B cell (primary cell): ENCODE results near the gene CCDC106. TPM values are rescaled to one million over a fixed set of nuclear protein-coding genes. Genes with fewer than 3 reads are reported as not detected.

Experiments
- ATAC-seq: fragments of 200-7000 bp; cut with Tn5 transposase; one replicate; pipeline ENCODE4 v1.10.0; 2021; ENCODE audit warnings: low read depth, mild to moderate bottlenecking, moderate number of reproducible peaks, moderate library complexity
- CTCF ChIA-PET: fragments of 350-600 bp; sonication (Branson Sonifier 250); formaldehyde crosslinking; loops from one replicate; lab custom pipeline; 2021; ENCODE audit warnings: antibody characterized with exemption, inconsistent platforms; lab: Charles Lee
- POLR2A ChIA-PET: fragments of 350-600 bp; sonication (Branson Sonifier 250); formaldehyde crosslinking; loops from one replicate; lab custom pipeline; 2021; ENCODE audit warnings: antibody characterized with exemption; lab: Charles Lee
- DNase-seq: peaks from one replicate; pipeline ENCODE4 v3.0.0; 2013
- H2AFZ ChIP-seq: 2 replicates; pipeline ENCODE4 v1.6.1; 2012; ENCODE audit warnings: mild to moderate bottlenecking, low read depth, low read length; ENCODE audit not compliant: insufficient read depth, poor library complexity, severe bottlenecking
- H3K27ac ChIP-seq, 2 donors: 1 replicate in 1 of 2; 2 replicates in 1 of 2; pipeline ENCODE4 v1.5.1; 2012 to 2013; ENCODE audit warnings: low read length in 2 of 2, mild to moderate bottlenecking in 2 of 2, moderate library complexity in 1 of 2
- H3K27me3 ChIP-seq, 4 experiments: fragments of 200-600 bp in 1 of 4; sonication (generic) in 1 of 4; replicated peaks in 1 of 4; 1 replicate in 2 of 4; 2 replicates in 2 of 4; pipeline versions ENCODE4 v1.6.1 to v1.7.0; 2013 to 2016; ENCODE audit warnings: low read length in 3 of 4, mild to moderate bottlenecking in 2 of 4, mixed read lengths in 1 of 4, moderate library complexity in 1 of 4; ENCODE audit not compliant: insufficient read depth in 4 of 4, control insufficient read depth in 3 of 4; ENCODE audit errors: control extremely low read depth in 1 of 4
- H3K36me3 ChIP-seq, 2 experiments: replicated peaks in 1 of 2; 1 replicate in 1 of 2; 2 replicates in 1 of 2; pipeline versions ENCODE4 v1.6.1 to v1.7.1; 2013; ENCODE audit warnings: low read length in 1 of 2; ENCODE audit not compliant: insufficient read depth in 2 of 2, control insufficient read depth in 1 of 2; ENCODE audit errors: control extremely low read depth in 1 of 2, extremely low read depth in 1 of 2
- H3K4me1 ChIP-seq, 2 donors: fragments of 200-600 bp in 1 of 2; sonication (generic) in 1 of 2; 1 replicate in 1 of 2; 2 replicates in 1 of 2; pipeline versions ENCODE4 v1.5.1 to v1.6.1; 2013 to 2017; ENCODE audit warnings: low read length in 2 of 2; ENCODE audit not compliant: control insufficient read depth in 2 of 2, insufficient read depth in 2 of 2
- H3K4me2 ChIP-seq: replicated peaks from 2 replicates; pipeline ENCODE3; 2012; ENCODE audit warnings: mild to moderate bottlenecking, low read depth, low read length; ENCODE audit not compliant: poor library complexity, severe bottlenecking
- H3K4me3 ChIP-seq, 5 experiments: fragments of 200-600 bp in 1 of 5; sonication (generic) in 1 of 5; 1 replicate in 3 of 5; 2 replicates in 2 of 5; pipeline versions ENCODE4 v1.5.1 to v1.7.0; 2011 to 2016; ENCODE audit warnings: low read length in 4 of 5, mild to moderate bottlenecking in 4 of 5, low read depth in 2 of 5, control low read depth in 1 of 5, moderate library complexity in 1 of 5; ENCODE audit not compliant: insufficient read depth in 1 of 5; ENCODE audit errors: control extremely low read depth in 1 of 5, extremely low read depth in 1 of 5
- H3K79me2 ChIP-seq: fragments of 200-600 bp; sonication (generic); one replicate; pipeline ENCODE4 v1.6.0; 2016; ENCODE audit warnings: low read length; ENCODE audit not compliant: control insufficient read depth, insufficient read depth
- H3K9ac ChIP-seq: fragments of 200-600 bp; sonication (generic); 2 replicates; pipeline ENCODE4 v1.6.1; 2017; ENCODE audit warnings: mild to moderate bottlenecking, low read length, moderate library complexity
- H3K9me3 ChIP-seq, 3 donors: one replicate each; pipeline versions ENCODE4 v1.6.1 to v1.7.1; 2013; ENCODE audit warnings: low read length in 2 of 3; ENCODE audit not compliant: control insufficient read depth in 2 of 3, insufficient read depth in 1 of 3; ENCODE audit errors: control extremely low read depth in 1 of 3
- H4K20me1 ChIP-seq: 2 replicates; pipeline ENCODE4 v1.6.0; 2012; ENCODE audit warnings: mild to moderate bottlenecking, low read length; ENCODE audit not compliant: insufficient read depth, control insufficient read depth, poor library complexity, severe bottlenecking
- H3K27ac Mint-ChIP-seq: one replicate; pipeline ENCODE4 v1.8.0; 2021; ENCODE audit warnings: mixed read lengths
- H3K27me3 Mint-ChIP-seq: one replicate; pipeline ENCODE4 v1.8.0; 2021; ENCODE audit warnings: mixed read lengths
- H3K4me1 Mint-ChIP-seq: one replicate; pipeline ENCODE4 v1.8.0; 2021; ENCODE audit warnings: mixed read lengths
- H3K4me3 Mint-ChIP-seq: one replicate; pipeline ENCODE4 v1.8.0; 2021; ENCODE audit warnings: mixed read lengths
- H3K9me3 Mint-ChIP-seq: one replicate; pipeline ENCODE4 v1.8.0; 2022; ENCODE audit warnings: mixed read lengths; ENCODE audit not compliant: insufficient read depth
- CTCF ChIP-seq: fragments of 200-600 bp; IDR thresholded peaks from one replicate; pipeline ENCODE4 v1.8.0; 2022; ENCODE audit warnings: antibody characterized with exemption, mild to moderate bottlenecking
- EZH2 ChIP-seq: IDR thresholded peaks from 2 replicates; pipeline ENCODE4 v1.6.1; 2012; ENCODE audit warnings: borderline replicate concordance, low read depth, mild to moderate bottlenecking, moderate library complexity, low read length; ENCODE audit not compliant: insufficient read depth, poor library complexity, severe bottlenecking
- whole genome bisulfite sequencing: methylation state at CpG from one replicate; pipeline ENCODE4 v1.1.5; 2013; ENCODE audit warnings: missing lambda C conversion rate; ENCODE audit not compliant: insufficient coverage; 5-methylcytosine and 5-hydroxymethylcytosine counted together
- intact Hi-C: fragments of 100-400 bp; cut with micrococcal nuclease; formaldehyde crosslinking; loops from one replicate; pipeline ENCODE4 v1.10.0; 2022
- polyA plus RNA-seq: library from polyadenylated mRNA; depleted of rRNA; stranded (reverse); fragments of >200 nt; gene quantifications from 2 replicates; pipeline ENCODE4 v1.2.3, GENCODE V29; 2012
- total RNA-seq, 2 donors: library from RNA; stranded (reverse); fragments of 120-200 nt in 1 of 2; gene quantifications; 1 replicate in 1 of 2; 2 replicates in 1 of 2; pipeline versions ENCODE4 v1.2.3 to v1.2.4, GENCODE V29; 2013 to 2022

The CCDC106 gene
- total and polyA plus RNA-seq, 2 donors (not counting 1 experiment from before 2014, with no cell fraction given), result 25.2 to 52.1 TPM

GRCh38 chr19:55676889-55677505, 29.0 kb downstream of the CCDC106 start:
- H3K36me3 ChIP-seq, result peaks cover 0 to 61% of the 10 kb centered on the region in 2 experiments
- H3K9me3 Mint-ChIP-seq, result no peaks in the 10 kb centered on the region
- peak overlapping the region; percentile 70 for H3K27ac Mint-ChIP-seq
- TF ChIP-seq CTCF (no peak), EZH2 (no peak)
- WGBS, result 66% methylated on average over 5 of the region's 7 CpGs
- DNase-seq, result no peak
- H3K4me1 Mint-ChIP-seq, result peaks cover 66% of the 10 kb centered on the region
- no peaks in the 10 kb centered on the region for H3K27me3 Mint-ChIP-seq
- H4K20me1 ChIP-seq, result peaks cover 73% of the 10 kb centered on the region
- no peak for ATAC-seq
- intact Hi-C loops, result loop anchor here (5.0 kb wide), 3 partner anchors 35 to 1475 kb away; partner anchors contain the start of genes PPP1R12C, RPS9, ZNF580 and ZNF581
- peaks cover 0 to 2% (median 0%) of the 10 kb centered on the region in 3 donors for H3K9me3 ChIP-seq
- H3K4me2 ChIP-seq, result peak overlapping the region; percentile 82
- peak overlapping the region; percentile 87 to 93 for H3K27ac ChIP-seq
- no peaks in the 10 kb centered on the region for H3K27me3 ChIP-seq
- no peak overlapping the region for H2AFZ ChIP-seq
- CTCF ChIA-PET, result interaction anchor here (1.1 to 1.8 kb wide), 7 partner anchors 21 to 132 kb away, joined by 3 to 6 read pairs (median 4); partner anchors contain the start of gene U2AF2
- peak overlapping the region; percentile 80 for H3K9ac ChIP-seq
- POLR2A ChIA-PET, result interaction anchor here (1.3 to 1.5 kb wide), 3 partner anchors 22 to 30 kb away, joined by 3 to 8 read pairs (median 4); partner anchors contain the start of gene U2AF2
- peaks cover 50 to 70% of the 10 kb centered on the region in 2 donors for H3K4me1 ChIP-seq
- H3K4me3 ChIP-seq, result peak overlapping the region in 1 of 5 experiments; percentile 93
- H3K79me2 ChIP-seq, result peaks cover 72% of the 10 kb centered on the region
- H3K4me3 Mint-ChIP-seq, result peak overlapping the region; percentile 95
